ENCODE data around the gene NUP133.

GRCh38 chr1:229466887-229467286 lies 41.3 kb downstream of the NUP133 start:
- TF ChIP-seq CTCF (IDR thresholded peaks at IDR 0.05) (no peak), POLR2AphosphoS5 (IDR thresholded peaks at IDR 0.05) (no peak)

All from breast epithelium (tissue), 3 donors.